GM19397 (cell line): ENCODE measurements around the gene CPZ.
"Not testable (repeated sequence)": the region's sequence is repeated elsewhere in the genome, so short reads cannot be mapped to it uniquely, and the experiment has no call there.

Experiments used
- ATAC-seq: cut with Tn5 transposase; IDR thresholded peaks from one replicate; pipeline ENCODE4 v1.9.1; 2021; ENCODE audit warnings: mild to moderate bottlenecking, moderate library complexity; ENCODE audit not compliant: unreplicated experiment

Gene CPZ

GRCh38 chr4:8634773-8635172 is 42.2 kb downstream of the CPZ start:
- ATAC-seq = not testable (repeated sequence)

DNA sequence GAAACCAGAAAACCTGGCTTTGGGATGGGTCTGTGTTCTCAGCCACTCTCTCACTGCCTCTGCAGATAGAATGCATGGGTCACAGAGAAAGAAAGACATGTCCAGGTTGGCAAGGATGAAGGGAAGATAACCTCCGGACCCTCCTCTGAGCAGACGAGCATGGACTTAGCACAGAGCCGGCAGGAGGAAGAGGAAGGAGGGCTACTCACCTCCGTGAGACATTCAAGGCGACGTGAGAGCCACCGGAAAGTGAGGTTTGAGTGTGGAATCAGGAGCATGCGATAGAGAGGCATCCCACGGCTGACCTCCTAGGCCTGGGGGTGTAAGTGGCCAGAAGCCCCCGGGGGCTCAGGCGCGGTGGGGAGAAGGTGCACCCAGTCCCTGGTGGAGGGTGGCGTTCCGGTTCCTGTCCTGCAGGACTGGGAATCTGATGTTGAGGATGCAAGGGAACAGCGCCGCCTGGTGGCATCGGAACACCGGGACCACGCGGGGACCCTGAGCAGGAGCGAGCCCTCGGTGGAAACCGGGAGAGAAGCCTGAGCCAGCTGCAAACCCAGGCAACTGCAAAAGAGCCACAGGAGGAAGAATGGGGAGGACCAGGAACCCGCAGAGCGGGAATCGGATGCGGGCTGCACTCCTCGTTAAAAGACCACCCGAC is 43.5 kb downstream of the CPZ start:
- not testable (repeated sequence) for ATAC-seq

DNA sequence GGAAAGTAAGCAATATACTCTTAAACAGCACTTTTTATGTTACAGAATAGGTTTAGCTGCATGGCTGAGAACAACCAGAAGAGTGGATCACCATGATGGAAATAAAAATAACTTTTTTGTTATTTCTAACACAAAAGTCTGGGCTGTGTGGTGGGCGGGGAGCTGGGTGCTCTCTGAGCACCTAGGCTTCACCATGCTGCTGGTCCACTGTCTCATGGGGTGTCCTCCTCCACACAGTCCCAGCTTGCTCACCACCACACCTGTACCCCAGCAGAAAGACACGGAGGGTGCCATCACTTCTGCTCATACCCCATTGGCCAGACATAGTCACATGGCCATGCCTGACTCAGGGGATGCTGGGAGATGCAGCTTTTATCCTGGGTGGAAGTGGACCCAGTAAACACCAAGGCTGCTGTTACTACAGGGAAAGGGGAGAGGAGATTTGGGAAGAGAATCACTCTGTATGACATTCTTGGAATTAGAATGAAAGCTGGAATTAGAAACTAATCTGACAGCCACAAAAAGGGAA is 45.0 kb downstream of the CPZ start:
- no peak for ATAC-seq

GRCh38 chr4:8639021-8639420 is 46.5 kb downstream of the CPZ start:
- no peak for ATAC-seq

- no peak for ATAC-seq
These were observed 47.5 kb downstream of the CPZ start for GRCh38 chr4:8639777-8640720.

DNA sequence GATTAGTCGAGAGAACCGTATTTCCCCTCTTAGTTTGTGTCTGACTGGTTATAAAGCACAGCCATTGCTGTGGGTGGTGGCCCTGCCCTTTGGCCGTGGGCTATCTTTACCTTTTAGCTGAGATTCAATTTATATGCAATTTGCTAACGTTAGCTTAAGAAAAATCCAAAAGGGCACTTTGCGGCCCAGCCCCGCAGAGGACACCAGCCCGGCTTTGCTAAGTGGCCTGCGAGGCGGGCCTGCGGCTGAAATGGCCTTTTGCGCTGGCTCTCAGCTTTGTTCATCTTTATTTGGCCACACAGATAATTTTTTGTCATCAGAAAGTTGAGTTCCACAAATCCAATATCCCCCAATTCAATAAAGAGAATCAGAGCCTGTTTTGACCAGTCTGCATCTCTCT is 48.3 kb downstream of the CPZ start:
- ATAC-seq = no peak

GRCh38 chr4:8641256-8641655 is 48.7 kb downstream of the CPZ start:
- ATAC-seq = no peak

- no peak for ATAC-seq
These were observed 49.5 kb downstream of the CPZ start for GRCh38 chr4:8641931-8642650.

- ATAC-seq = no peak
These were observed 50.2 kb downstream of the CPZ start for GRCh38 chr4:8642651-8643321.

- no peak for ATAC-seq
These were observed 50.9 kb downstream of the CPZ start for GRCh38 chr4:8643441-8643840.

- no peak for ATAC-seq
These were observed 51.4 kb downstream of the CPZ start for GRCh38 chr4:8643986-8644385.

GRCh38 chr4:8644461-8644891 is 51.9 kb downstream of the CPZ start:
- no peak for ATAC-seq

GRCh38 chr4:8644966-8645752 is 52.6 kb downstream of the CPZ start:
- no peak for ATAC-seq

- no peak for ATAC-seq
These were observed 53.2 kb downstream of the CPZ start for GRCh38 chr4:8645753-8646124.

DNA sequence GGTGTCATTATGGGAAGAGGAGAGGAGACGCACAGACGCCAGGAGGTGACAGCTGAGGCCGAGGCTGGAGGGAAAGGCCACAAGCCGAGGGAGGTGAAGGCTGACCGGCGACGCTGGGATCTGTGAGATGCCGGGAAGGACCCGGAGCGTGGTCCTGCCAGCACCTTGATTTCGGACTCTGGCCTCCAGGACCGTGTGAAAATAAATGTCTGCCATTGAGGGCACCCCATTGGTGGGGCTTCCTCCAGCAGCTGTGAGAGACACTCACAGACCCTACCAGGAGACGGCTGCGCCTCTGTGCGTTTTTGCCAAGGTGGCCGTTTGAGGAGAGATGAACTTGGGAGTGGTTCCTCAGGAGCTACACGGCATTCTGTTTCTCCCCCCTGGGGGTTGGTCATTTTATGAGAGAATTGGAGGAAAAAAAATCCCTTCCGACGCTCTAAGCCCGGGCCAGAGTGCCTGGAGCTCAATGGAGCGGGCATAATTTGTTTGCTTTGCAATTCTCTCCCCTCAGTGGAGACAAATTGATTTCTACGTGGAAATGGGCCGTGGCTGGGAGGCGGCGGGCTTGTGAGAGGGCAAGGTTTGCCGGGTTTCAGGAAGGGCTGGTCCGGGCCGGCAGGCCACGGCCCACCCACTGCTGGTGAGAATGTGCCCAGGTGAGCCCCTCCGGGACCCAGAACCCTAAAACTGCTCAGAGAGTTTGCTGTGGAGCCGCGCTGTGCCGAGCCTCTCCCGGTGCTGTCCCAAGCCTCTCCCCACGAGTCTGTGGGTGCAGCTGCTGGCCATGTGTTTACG is 53.9 kb downstream of the CPZ start:
- ATAC-seq = no peak

DNA sequence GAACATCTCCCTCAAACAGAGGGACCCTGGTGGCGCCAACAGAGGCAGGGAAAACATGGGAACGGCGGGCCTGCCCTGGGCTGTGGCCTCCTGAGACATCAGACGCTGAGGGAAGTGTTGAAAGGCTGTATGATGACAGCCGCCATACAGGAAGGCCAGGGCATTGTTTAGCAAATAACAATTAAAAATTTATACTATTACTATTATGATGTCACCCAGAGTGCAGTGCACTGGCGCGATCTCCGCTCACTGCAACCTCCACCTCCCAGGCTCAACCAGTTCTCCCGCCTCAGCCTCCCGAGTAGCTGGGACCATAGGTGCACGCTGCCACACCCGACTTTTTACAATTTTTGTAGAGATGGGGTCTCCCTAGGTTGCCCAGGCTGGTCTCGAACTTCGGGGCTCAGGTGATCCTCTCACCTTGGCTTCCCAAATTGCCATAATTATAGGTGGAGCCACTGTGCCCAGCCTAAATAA is 54.6 kb downstream of the CPZ start:
- no peak for ATAC-seq

DNA sequence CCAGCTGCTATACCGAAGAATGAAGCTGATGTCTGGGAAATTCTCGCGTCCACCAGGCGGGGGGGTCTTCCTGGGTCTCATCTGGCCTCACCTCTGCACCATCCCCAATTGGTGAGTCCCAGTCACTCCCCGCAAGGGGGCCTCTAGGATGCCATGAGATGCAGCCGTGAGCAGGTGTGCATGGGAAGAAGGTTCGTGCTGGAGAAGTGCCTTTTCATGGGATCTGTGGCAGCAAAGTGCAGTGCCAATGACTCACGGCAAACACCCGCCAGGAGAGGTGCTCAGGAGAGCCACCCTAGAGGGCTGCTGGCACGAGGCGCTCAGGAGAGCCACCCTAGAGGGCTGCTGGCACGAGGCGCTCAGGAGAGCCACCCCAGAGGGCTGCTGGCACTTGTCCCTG is 55.1 kb downstream of the CPZ start:
- no peak for ATAC-seq

- ATAC-seq = no peak
These were observed 55.7 kb downstream of the CPZ start for GRCh38 chr4:8648296-8648695.
